Smooth muscle cell (in vitro differentiated cells): ENCODE results near the gene RRAS. TPM values are rescaled to one million over a fixed set of nuclear protein-coding genes. Genes with fewer than 3 reads are reported as not detected.
A peak's percentile ranks its signal among the peaks of the same experiment; 100 is the strongest.

Source experiments
- DNase-seq: peaks from one replicate; lab custom pipeline; 2025; ENCODE audit not compliant: unreplicated experiment; lab: John Stamatoyannopoulos, UW
- H2AFZ ChIP-seq: fragments of 200-600 bp; sonication (generic); 2 replicates; pipeline ENCODE4 v1.6.0; 2016; ENCODE audit warnings: antibody characterized with exemption, low read depth, mild to moderate bottlenecking
- H3F3A ChIP-seq: fragments of 200-600 bp; sonication (generic); 2 replicates; pipeline ENCODE4 v1.6.0; 2017; ENCODE audit warnings: antibody characterized with exemption, low read depth
- H3K27ac ChIP-seq: fragments of 200-600 bp; sonication (generic); 2 replicates; pipeline ENCODE4 v1.5.1; 2016; ENCODE audit warnings: low read depth, mild to moderate bottlenecking
- H3K27me3 ChIP-seq: fragments of 200-600 bp; sonication (generic); 2 replicates; pipeline ENCODE4 v1.6.1; 2016; ENCODE audit warnings: low read depth, mild to moderate bottlenecking
- H3K36me3 ChIP-seq: fragments of 200-600 bp; sonication (generic); 2 replicates; pipeline ENCODE4 v1.5.1; 2016; ENCODE audit warnings: low read depth
- H3K4me1 ChIP-seq: fragments of 200-600 bp; sonication (generic); 2 replicates; pipeline ENCODE4 v1.5.1; 2016; ENCODE audit warnings: low read depth
- H3K4me2 ChIP-seq: fragments of 200-600 bp; sonication (generic); 2 replicates; pipeline ENCODE4 v1.6.0; 2016; ENCODE audit warnings: mild to moderate bottlenecking
- H3K4me3 ChIP-seq: fragments of 200-600 bp; sonication (generic); 2 replicates; pipeline ENCODE4 v1.5.1; 2016; ENCODE audit warnings: mild to moderate bottlenecking
- H3K79me2 ChIP-seq: fragments of 200-600 bp; sonication (generic); 2 replicates; pipeline ENCODE4 v1.6.0; 2016; ENCODE audit warnings: low read depth, mild to moderate bottlenecking
- H3K9ac ChIP-seq: fragments of 200-600 bp; sonication (generic); 2 replicates; pipeline ENCODE4 v1.6.0; 2016; ENCODE audit warnings: low read depth
- H3K9me3 ChIP-seq: fragments of 200-600 bp; sonication (generic); replicated peaks from 2 replicates; pipeline ENCODE4 v1.5.1; 2016; ENCODE audit warnings: low read depth
- H4K20me1 ChIP-seq: fragments of 200-600 bp; sonication (generic); 2 replicates; pipeline ENCODE4 v1.6.0; 2016; ENCODE audit warnings: low read depth
- CTCF ChIP-seq: fragments of 200-600 bp; sonication (generic); IDR thresholded peaks from 2 replicates; pipeline ENCODE4 v1.5.1; 2017; ENCODE audit warnings: borderline replicate concordance, mild to moderate bottlenecking, antibody characterized with exemption; ENCODE audit not compliant: insufficient read depth, poor library complexity, severe bottlenecking
- WGBS: methylation state at CpG from one replicate; pipeline ENCODE4 v1.1.7; 2016; ENCODE audit warnings: low lambda C conversion rate; 5-methylcytosine and 5-hydroxymethylcytosine counted together
- polyA plus RNA-seq: library from polyadenylated mRNA; unstranded; fragments of >200 nt; fragmentation: Nextera tagmentation; extraction: Ambion mirVana; gene quantifications from 2 replicates; pipeline ENCODE4 v1.2.1, GENCODE V29; 2016
- total RNA-seq: library from RNA; depleted of rRNA; stranded (reverse); fragments of >200 nt; gene quantifications from 2 replicates; pipeline ENCODE4 v1.2.3, GENCODE V29; 2014

Gene RRAS
- total and polyA plus RNA-seq, 2 experiments from 2014 or later = 86.5 to 224 TPM

DNA sequence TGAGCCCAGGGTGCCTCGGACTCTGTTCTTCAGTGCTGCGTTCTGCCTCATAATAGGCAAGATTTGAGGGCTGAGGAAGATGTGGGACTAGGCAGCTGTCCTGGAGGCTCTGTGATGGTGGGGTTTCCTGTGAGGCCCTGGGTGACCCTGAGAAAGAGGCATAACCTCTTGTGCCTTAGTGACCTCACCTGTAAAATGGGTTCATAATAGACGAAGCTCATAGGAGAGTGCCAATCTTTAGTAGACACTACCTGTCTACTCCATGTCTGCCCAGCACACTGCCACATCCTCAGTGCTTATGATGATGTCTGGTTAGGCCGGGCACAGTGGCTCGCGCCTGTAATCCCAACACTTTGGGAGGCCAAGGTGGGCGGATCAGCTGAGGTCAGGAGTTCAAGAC, 23.4 kb downstream of the RRAS start:
- no peak for DNase-seq
- H3K4me3 ChIP-seq = no peak overlapping the region
- no peaks in the 10 kb centered on the region for H3F3A ChIP-seq
- H3K36me3 ChIP-seq = no peaks in the 10 kb centered on the region
- no peaks in the 10 kb centered on the region for H3K9me3 ChIP-seq
- peaks cover 19% of the 10 kb centered on the region for H3K79me2 ChIP-seq
- no peaks in the 10 kb centered on the region for H3K4me1 ChIP-seq
- H2AFZ ChIP-seq = no peak overlapping the region
- no peak overlapping the region for H3K27ac ChIP-seq
- H4K20me1 ChIP-seq = peaks cover 38% of the 10 kb centered on the region
- no peak for TF ChIP-seq CTCF
- no peaks in the 10 kb centered on the region for H3K27me3 ChIP-seq
- H3K4me2 ChIP-seq = no peak overlapping the region
- 97% methylated on average over 7 of the region's 7 CpGs for WGBS
- H3K9ac ChIP-seq = no peak overlapping the region

DNA sequence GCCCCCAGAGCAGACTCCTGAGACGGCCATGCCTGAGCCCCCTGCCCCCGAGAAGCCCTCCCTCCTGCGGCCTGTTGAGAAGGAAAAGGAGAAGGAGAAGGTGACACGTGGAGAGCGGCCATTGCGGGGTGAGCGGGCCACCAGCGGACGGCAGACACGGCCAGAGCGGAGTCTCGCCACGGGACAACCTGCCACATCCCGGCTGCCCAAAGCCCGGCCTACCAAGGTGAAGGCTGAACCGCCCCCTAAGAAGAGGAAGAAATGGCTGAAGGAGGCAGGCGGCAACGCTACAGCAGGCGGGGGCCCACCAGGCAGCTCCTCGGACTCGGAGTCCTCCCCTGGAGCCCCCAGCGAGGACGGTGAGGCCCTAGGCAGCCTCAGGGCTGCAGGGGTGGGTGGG, 24.1 kb downstream of the RRAS start:
- Histone ChIP-seq H3K79me2 (peaks cover 26% of the 10 kb centered on the region), H4K20me1 (peaks cover 43% of the 10 kb centered on the region), H3K4me3 (no peak overlapping the region), H3K4me1 (no peaks in the 10 kb centered on the region), H3K9ac (no peak overlapping the region), H3K4me2 (no peak overlapping the region), H2AFZ (no peak overlapping the region), H3K36me3 (no peaks in the 10 kb centered on the region), H3K27ac (no peak overlapping the region), H3K9me3 (no peaks in the 10 kb centered on the region), H3F3A (no peaks in the 10 kb centered on the region), H3K27me3 (no peaks in the 10 kb centered on the region)
- TF ChIP-seq CTCF = no peak
- DNase-seq = no peak
- WGBS = 98% methylated on average over 23 of the region's 23 CpGs

- no peaks in the 10 kb centered on the region for H3K4me1 ChIP-seq
- peak overlapping the region; percentile 51 for H3K4me2 ChIP-seq
- H2AFZ ChIP-seq = no peak overlapping the region
- H3K9ac ChIP-seq = peak overlapping the region; percentile 54
- H3K27me3 ChIP-seq = no peaks in the 10 kb centered on the region
- peak; percentile 6 for TF ChIP-seq CTCF
- no peak overlapping the region for H3K4me3 ChIP-seq
- no peaks in the 10 kb centered on the region for H3K9me3 ChIP-seq
- H3K79me2 ChIP-seq = peaks cover 41% of the 10 kb centered on the region
- peak overlapping the region; percentile 94 for H3K27ac ChIP-seq
- H3F3A ChIP-seq = no peaks in the 10 kb centered on the region
- no peaks in the 10 kb centered on the region for H3K36me3 ChIP-seq
- WGBS = 44% methylated on average over 19 of the region's 19 CpGs
- DNase-seq = no peak
- peaks cover 58% of the 10 kb centered on the region for H4K20me1 ChIP-seq
Measured at GRCh38 chr19:49614096-49614833, 25.7 kb downstream of the RRAS start.

GRCh38 chr19:49613374-49613773, 26.6 kb downstream of the RRAS start:
- no peaks in the 10 kb centered on the region for H3K27me3 ChIP-seq
- no peaks in the 10 kb centered on the region for H3K4me1 ChIP-seq
- H3K9me3 ChIP-seq = no peaks in the 10 kb centered on the region
- peak overlapping the region; percentile 51 for H3K4me2 ChIP-seq
- H3K79me2 ChIP-seq = peaks cover 50% of the 10 kb centered on the region
- peak overlapping the region; percentile 94 for H3K27ac ChIP-seq
- H4K20me1 ChIP-seq = peaks cover 66% of the 10 kb centered on the region
- H3K36me3 ChIP-seq = no peaks in the 10 kb centered on the region
- no peak for TF ChIP-seq CTCF
- peak overlapping the region; percentile 54 for H3K9ac ChIP-seq
- no peak overlapping the region for H2AFZ ChIP-seq
- no peak overlapping the region for H3K4me3 ChIP-seq
- no peak for DNase-seq
- H3F3A ChIP-seq = no peaks in the 10 kb centered on the region
- 80% methylated on average over 4 of the region's 4 CpGs for WGBS
